Measurements from ENCODE around the gene GIT1.

GIT1 gene

GRCh38 chr17:29583324-29584248 lies 5.9 kb downstream of the GIT1 start:
- Histone ChIP-seq H3K27me3 (ENCODE audit: insufficient read depth, poor library complexity, severe bottlenecking) (no peaks in the 10 kb centered on the region), H3K27ac (replicated peaks) (no peak overlapping the region), H3K4me3 (replicated peaks; ENCODE audit: insufficient read depth, low read length) (no peak overlapping the region)
- TF ChIP-seq CTCF (IDR thresholded peaks at IDR 0.05; ENCODE audit: insufficient read depth, low read length) (no peak), REST (IDR thresholded peaks at IDR 0.05; ENCODE audit: insufficient replicate concordance, low read depth) (no peak)
- DNase-seq (ENCODE audit: low read depth in 1 of 2, low spot score in 1 of 2) = no peak

GRCh38 chr17:29582772-29583171 lies 6.7 kb downstream of the GIT1 start:
- H3K27me3 ChIP-seq (ENCODE audit: insufficient read depth, poor library complexity, severe bottlenecking) = no peaks in the 10 kb centered on the region
- no peak overlapping the region for H3K27ac ChIP-seq (replicated peaks)
- TF ChIP-seq POLR2AphosphoS5 (IDR thresholded peaks at IDR 0.05; ENCODE audit: low read depth) = no peak
- no peak for TF ChIP-seq REST (IDR thresholded peaks at IDR 0.05; ENCODE audit: insufficient replicate concordance, low read depth)
- no peak for TF ChIP-seq GABPA (IDR thresholded peaks at IDR 0.05; ENCODE audit: low read depth)
- TF ChIP-seq SPI1 (IDR thresholded peaks at IDR 0.05; ENCODE audit: borderline replicate concordance, low read depth) = no peak
- TF ChIP-seq CTCF (IDR thresholded peaks at IDR 0.05; ENCODE audit: insufficient read depth, low read length) = no peak
- DNase-seq (ENCODE audit: low read depth in 1 of 2, low spot score in 1 of 2) = no peak
- no peak overlapping the region for H3K4me3 ChIP-seq (replicated peaks; ENCODE audit: insufficient read depth, low read length)

- no peak for DNase-seq (ENCODE audit: low read depth in 1 of 2, low spot score in 1 of 2)
- Histone ChIP-seq H3K4me3 (replicated peaks; ENCODE audit: insufficient read depth, low read length) (no peak overlapping the region), H3K27me3 (ENCODE audit: insufficient read depth, poor library complexity, severe bottlenecking) (no peaks in the 10 kb centered on the region), H3K27ac (replicated peaks) (no peak overlapping the region)
- no peak for TF ChIP-seq GABPA (IDR thresholded peaks at IDR 0.05; ENCODE audit: low read depth)
- no peak for TF ChIP-seq POLR2AphosphoS5 (IDR thresholded peaks at IDR 0.05; ENCODE audit: low read depth)
- TF ChIP-seq CTCF (IDR thresholded peaks at IDR 0.05; ENCODE audit: insufficient read depth, low read length) = no peak
- no peak for TF ChIP-seq SPI1 (IDR thresholded peaks at IDR 0.05; ENCODE audit: borderline replicate concordance, low read depth)
- TF ChIP-seq REST (IDR thresholded peaks at IDR 0.05; ENCODE audit: insufficient replicate concordance, low read depth) = no peak
Observed at GRCh38 chr17:29582254-29582765, 7.1 kb downstream of the GIT1 start.
